Neural cell (in vitro differentiated cells): ENCODE data around the gene NHERF2. TPM values are rescaled to one million over a fixed set of nuclear protein-coding genes. Genes with fewer than 3 reads are reported as not detected.

Experiments
- H2AFZ ChIP-seq: fragments of 200-600, 300-800 bp; sonication (generic), shearing (Covaris generic); 2 replicates; pipeline ENCODE4 v1.6.0; 2014; ENCODE audit warnings: low read depth, mild to moderate bottlenecking, antibody characterized with exemption, low read length, moderate library complexity
- H3F3A ChIP-seq: fragments of 200-600 bp; shearing (Covaris generic); 2 replicates; pipeline ENCODE4 v1.6.1; 2016; ENCODE audit warnings: mild to moderate bottlenecking, moderate library complexity, mixed read lengths, antibody characterized with exemption, low read length; ENCODE audit not compliant: insufficient read depth, poor library complexity, severe bottlenecking
- H3K27ac ChIP-seq: fragments of 200-600, 300-800 bp; sonication (generic), shearing (Covaris generic); 2 replicates; pipeline ENCODE4 v1.5.1; 2014; ENCODE audit warnings: mild to moderate bottlenecking, low read length, moderate library complexity
- H3K27me3 ChIP-seq: fragments of 300-800, 200-600 bp; sonication (generic), shearing (Covaris generic); 2 replicates; pipeline ENCODE4 v1.6.0; 2014; ENCODE audit warnings: mild to moderate bottlenecking, low read depth, low read length, moderate library complexity; ENCODE audit not compliant: insufficient read depth
- H3K36me3 ChIP-seq: fragments of 300-800, 200-600 bp; sonication (generic), shearing (Covaris generic); 2 replicates; pipeline ENCODE4 v1.5.1; 2014; ENCODE audit warnings: mild to moderate bottlenecking, antibody characterized with exemption, low read length, moderate library complexity; ENCODE audit not compliant: insufficient read depth
- H3K4me2 ChIP-seq: fragments of 300-800, 200-600 bp; sonication (generic), shearing (Covaris generic); 2 replicates; pipeline ENCODE4 v1.6.0; 2014; ENCODE audit warnings: mild to moderate bottlenecking, low read length
- H3K4me3 ChIP-seq: fragments of 300-800, 200-600 bp; sonication (generic), shearing (Covaris generic); 2 replicates; pipeline ENCODE4 v1.5.1; 2014; ENCODE audit warnings: mild to moderate bottlenecking, low read length, moderate library complexity
- H3K79me2 ChIP-seq: fragments of 200-600 bp; shearing (Covaris generic); replicated peaks from 2 replicates; pipeline ENCODE4 v1.6.0; 2014; ENCODE audit warnings: mild to moderate bottlenecking, low read length, moderate library complexity; ENCODE audit not compliant: insufficient read depth
- H3K9ac ChIP-seq: fragments of 300-800, 200-600 bp; sonication (generic), shearing (Covaris generic); 2 replicates; pipeline ENCODE4 v1.6.1; 2016; ENCODE audit warnings: mild to moderate bottlenecking, low read length, mixed read lengths
- H3K9me2 ChIP-seq: fragments of 200-600 bp; shearing (Covaris generic); 2 replicates; pipeline ENCODE4 v1.6.1; 2016; ENCODE audit warnings: mild to moderate bottlenecking, low read length, mixed read lengths; ENCODE audit not compliant: insufficient read depth
- H3K9me3 ChIP-seq: fragments of 200-600, 300-800 bp; sonication (generic), shearing (Covaris generic); 2 replicates; pipeline ENCODE4 v1.6.1; 2016; ENCODE audit warnings: mild to moderate bottlenecking, mixed run types, low read length, moderate library complexity, mixed read lengths
- H4K20me1 ChIP-seq: fragments of 200-600 bp; shearing (Covaris generic); 2 replicates; pipeline ENCODE4 v1.6.1; 2016; ENCODE audit warnings: mild to moderate bottlenecking, mixed run types; ENCODE audit not compliant: insufficient read depth
- EP300 ChIP-seq: fragments of 450-650 bp; conservative IDR thresholded peaks from 2 replicates; pipeline ENCODE4 v1.6.1; 2014; ENCODE audit warnings: antibody characterized with exemption, mild to moderate bottlenecking, moderate library complexity; ENCODE audit not compliant: poor library complexity, severe bottlenecking
- EZH2 ChIP-seq: fragments of 200-600, 300-800 bp; shearing (Covaris generic), sonication (generic); IDR thresholded peaks from 2 replicates; pipeline ENCODE4 v1.6.1; 2014; ENCODE audit warnings: antibody characterized with exemption, low read length, borderline replicate concordance, mild to moderate bottlenecking; ENCODE audit not compliant: insufficient read depth, poor library complexity, severe bottlenecking
- MXI1 ChIP-seq: fragments of 450-650 bp; conservative IDR thresholded peaks from 2 replicates; pipeline ENCODE4 v1.6.1; 2014; ENCODE audit warnings: antibody characterized with exemption, mild to moderate bottlenecking; ENCODE audit not compliant: poor library complexity, severe bottlenecking
- POLR2AphosphoS5 ChIP-seq: IDR thresholded peaks from 2 replicates; pipeline ENCODE4 v1.6.1; 2012
- RAD21 ChIP-seq: fragments of 450-650 bp; conservative IDR thresholded peaks from 2 replicates; pipeline ENCODE4 v1.6.1; 2014; ENCODE audit warnings: antibody characterized with exemption, mild to moderate bottlenecking, moderate library complexity
- SMC3 ChIP-seq: fragments of 450-650 bp; conservative IDR thresholded peaks from 2 replicates; pipeline ENCODE4 v1.6.1; 2014; ENCODE audit warnings: antibody characterized with exemption, mild to moderate bottlenecking, moderate library complexity; ENCODE audit not compliant: poor library complexity
- TAF1 ChIP-seq: IDR thresholded peaks from 2 replicates; pipeline ENCODE4 v1.6.1; 2012; ENCODE audit warnings: low read depth
- polyA plus RNA-seq: library from polyadenylated mRNA; depleted of rRNA; stranded (reverse); fragments of >200 nt; gene quantifications from 2 replicates; pipeline ENCODE4 v1.2.3, GENCODE V29; 2014
- TF ChIP-seq, protein P1 (sequence below): IDR thresholded peaks from 2 replicates; pipeline ENCODE4 v1.6.1; 2012; ENCODE audit warnings: borderline replicate concordance
- TF ChIP-seq, protein P2 (sequence below): fragments of 450-650 bp; IDR thresholded peaks from 2 replicates; pipeline ENCODE4 v1.5.1; 2014; ENCODE audit warnings: antibody characterized with exemption, mild to moderate bottlenecking, moderate library complexity; ENCODE audit not compliant: poor library complexity, severe bottlenecking

NHERF2 gene
- polyA plus RNA-seq, 1 donor from 2014 or later, result 3.4 TPM

DNA sequence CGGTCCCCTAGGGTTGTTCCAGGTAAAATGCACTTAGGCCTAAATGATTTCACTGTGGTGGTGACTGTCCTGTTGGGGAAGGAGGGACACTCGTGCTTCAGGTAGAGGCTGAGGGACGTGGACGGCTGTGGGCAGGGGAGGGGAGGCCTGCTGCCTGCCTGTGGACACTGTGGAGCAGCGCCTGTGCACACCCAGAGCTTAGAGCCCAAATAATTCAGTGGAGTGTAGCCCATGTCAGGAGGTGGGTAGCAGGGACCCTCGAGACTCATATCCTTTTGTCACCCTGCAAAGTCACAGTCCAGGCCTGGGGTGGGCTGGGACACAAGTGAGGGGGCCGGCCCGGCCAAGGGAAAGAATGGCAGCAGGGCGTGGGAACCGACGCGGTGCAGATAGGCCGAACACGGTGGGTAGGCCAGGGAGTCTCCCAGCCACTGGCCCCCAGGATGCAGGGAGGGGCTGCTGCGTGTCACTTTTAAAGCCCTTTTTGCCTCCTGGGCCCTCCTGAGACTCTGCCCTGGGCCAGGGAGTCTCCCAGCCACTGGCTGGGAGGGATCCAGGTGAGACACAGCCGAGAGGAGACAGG is 733 bp upstream of the NHERF2 start:
- H3K9me2 ChIP-seq, result no peaks in the 10 kb centered on the region
- H3K9ac ChIP-seq, result no peak overlapping the region
- H2AFZ ChIP-seq, result no peak overlapping the region
- no peaks in the 10 kb centered on the region for H4K20me1 ChIP-seq
- TF ChIP-seq, protein P1, sequence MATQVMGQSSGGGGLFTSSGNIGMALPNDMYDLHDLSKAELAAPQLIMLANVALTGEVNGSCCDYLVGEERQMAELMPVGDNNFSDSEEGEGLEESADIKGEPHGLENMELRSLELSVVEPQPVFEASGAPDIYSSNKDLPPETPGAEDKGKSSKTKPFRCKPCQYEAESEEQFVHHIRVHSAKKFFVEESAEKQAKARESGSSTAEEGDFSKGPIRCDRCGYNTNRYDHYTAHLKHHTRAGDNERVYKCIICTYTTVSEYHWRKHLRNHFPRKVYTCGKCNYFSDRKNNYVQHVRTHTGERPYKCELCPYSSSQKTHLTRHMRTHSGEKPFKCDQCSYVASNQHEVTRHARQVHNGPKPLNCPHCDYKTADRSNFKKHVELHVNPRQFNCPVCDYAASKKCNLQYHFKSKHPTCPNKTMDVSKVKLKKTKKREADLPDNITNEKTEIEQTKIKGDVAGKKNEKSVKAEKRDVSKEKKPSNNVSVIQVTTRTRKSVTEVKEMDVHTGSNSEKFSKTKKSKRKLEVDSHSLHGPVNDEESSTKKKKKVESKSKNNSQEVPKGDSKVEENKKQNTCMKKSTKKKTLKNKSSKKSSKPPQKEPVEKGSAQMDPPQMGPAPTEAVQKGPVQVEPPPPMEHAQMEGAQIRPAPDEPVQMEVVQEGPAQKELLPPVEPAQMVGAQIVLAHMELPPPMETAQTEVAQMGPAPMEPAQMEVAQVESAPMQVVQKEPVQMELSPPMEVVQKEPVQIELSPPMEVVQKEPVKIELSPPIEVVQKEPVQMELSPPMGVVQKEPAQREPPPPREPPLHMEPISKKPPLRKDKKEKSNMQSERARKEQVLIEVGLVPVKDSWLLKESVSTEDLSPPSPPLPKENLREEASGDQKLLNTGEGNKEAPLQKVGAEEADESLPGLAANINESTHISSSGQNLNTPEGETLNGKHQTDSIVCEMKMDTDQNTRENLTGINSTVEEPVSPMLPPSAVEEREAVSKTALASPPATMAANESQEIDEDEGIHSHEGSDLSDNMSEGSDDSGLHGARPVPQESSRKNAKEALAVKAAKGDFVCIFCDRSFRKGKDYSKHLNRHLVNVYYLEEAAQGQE, result no peak
- TF ChIP-seq TAF1, result no peak
- no peak for TF ChIP-seq EZH2
- TF ChIP-seq MXI1, result no peak
- TF ChIP-seq POLR2AphosphoS5, result no peak
- TF ChIP-seq RAD21, result no peak
- TF ChIP-seq EP300, result no peak
- TF ChIP-seq, protein P2, sequence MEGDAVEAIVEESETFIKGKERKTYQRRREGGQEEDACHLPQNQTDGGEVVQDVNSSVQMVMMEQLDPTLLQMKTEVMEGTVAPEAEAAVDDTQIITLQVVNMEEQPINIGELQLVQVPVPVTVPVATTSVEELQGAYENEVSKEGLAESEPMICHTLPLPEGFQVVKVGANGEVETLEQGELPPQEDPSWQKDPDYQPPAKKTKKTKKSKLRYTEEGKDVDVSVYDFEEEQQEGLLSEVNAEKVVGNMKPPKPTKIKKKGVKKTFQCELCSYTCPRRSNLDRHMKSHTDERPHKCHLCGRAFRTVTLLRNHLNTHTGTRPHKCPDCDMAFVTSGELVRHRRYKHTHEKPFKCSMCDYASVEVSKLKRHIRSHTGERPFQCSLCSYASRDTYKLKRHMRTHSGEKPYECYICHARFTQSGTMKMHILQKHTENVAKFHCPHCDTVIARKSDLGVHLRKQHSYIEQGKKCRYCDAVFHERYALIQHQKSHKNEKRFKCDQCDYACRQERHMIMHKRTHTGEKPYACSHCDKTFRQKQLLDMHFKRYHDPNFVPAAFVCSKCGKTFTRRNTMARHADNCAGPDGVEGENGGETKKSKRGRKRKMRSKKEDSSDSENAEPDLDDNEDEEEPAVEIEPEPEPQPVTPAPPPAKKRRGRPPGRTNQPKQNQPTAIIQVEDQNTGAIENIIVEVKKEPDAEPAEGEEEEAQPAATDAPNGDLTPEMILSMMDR, result no peak
- TF ChIP-seq SMC3, result no peak
- H3K36me3 ChIP-seq, result no peaks in the 10 kb centered on the region
- peaks cover 32% of the 10 kb centered on the region for H3K27me3 ChIP-seq
- no peaks in the 10 kb centered on the region for H3K9me3 ChIP-seq
- no peak overlapping the region for H3K4me2 ChIP-seq
- no peaks in the 10 kb centered on the region for H3F3A ChIP-seq
- H3K27ac ChIP-seq, result no peak overlapping the region
- H3K4me3 ChIP-seq, result peak overlapping the region; percentile 51
- H3K79me2 ChIP-seq, result no peaks in the 10 kb centered on the region

DNA sequence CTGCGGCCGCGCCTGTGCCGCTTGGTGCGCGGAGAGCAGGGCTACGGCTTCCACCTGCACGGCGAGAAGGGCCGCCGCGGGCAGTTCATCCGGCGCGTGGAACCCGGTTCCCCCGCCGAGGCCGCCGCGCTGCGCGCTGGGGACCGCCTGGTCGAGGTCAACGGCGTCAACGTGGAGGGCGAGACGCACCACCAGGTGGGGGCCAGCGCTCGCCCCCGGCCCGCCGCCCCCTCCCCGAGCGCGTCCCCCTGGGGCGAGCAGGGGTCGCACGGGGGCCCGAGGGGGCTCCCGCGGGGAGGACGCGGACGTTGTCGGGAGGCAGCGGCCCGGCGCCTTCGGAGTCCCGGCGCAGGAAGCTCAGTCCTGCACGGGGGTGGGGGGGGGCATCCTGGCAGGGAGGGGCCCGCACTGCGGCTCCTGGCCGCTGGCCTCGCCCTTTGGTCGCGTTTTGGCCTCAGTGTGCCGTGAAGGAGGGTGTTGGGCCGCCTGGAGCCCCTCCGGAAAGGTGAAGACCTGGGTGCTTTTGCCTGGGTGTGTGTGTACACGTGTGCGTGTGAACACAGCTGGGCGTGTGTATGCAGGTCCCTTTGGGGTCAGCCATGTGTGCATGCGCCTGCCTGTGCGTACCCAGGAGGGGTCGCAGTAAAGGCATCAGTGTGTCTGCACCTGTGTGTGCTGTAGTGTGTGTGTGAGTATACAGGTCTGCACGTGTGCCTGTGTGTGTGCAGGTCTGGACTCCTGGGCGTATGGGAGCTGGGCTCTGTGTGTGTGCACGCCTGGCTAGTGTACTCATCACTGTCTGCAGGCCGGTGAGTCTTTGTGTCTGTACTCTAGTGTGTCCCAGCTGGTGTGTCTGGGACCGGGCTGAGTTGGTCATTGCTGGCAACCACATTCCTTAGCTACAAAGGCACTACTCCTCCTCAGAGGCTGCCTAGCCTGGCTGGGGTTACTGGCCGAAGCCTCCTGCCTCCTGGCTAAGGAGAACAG is 615 bp downstream of the NHERF2 start:
- no peak overlapping the region for H2AFZ ChIP-seq

More for the DNA sequence above, 615 bp downstream of the NHERF2 start:
- peak overlapping the region; percentile 53 for H3K9ac ChIP-seq
- no peaks in the 10 kb centered on the region for H3K79me2 ChIP-seq
- H3F3A ChIP-seq, result no peaks in the 10 kb centered on the region
- no peak overlapping the region for H3K4me2 ChIP-seq
- H3K27ac ChIP-seq, result no peak overlapping the region
- TF ChIP-seq MXI1 (peak; percentile 25), POLR2AphosphoS5 (no peak)
- no peaks in the 10 kb centered on the region for H3K9me2 ChIP-seq
- no peaks in the 10 kb centered on the region for H4K20me1 ChIP-seq
- H3K9me3 ChIP-seq, result no peaks in the 10 kb centered on the region
- peaks cover 24% of the 10 kb centered on the region for H3K27me3 ChIP-seq
- peak overlapping the region; percentile 63 for H3K4me3 ChIP-seq
- no peaks in the 10 kb centered on the region for H3K36me3 ChIP-seq
